ENCODE results near the gene HES5. TPM values are rescaled to one million over a fixed set of nuclear protein-coding genes. Genes with fewer than 3 reads are reported as not detected.

HES5 gene
- total RNA-seq, 2 donors from 2014 or later = 0.27 to 2.7 TPM

DNA sequence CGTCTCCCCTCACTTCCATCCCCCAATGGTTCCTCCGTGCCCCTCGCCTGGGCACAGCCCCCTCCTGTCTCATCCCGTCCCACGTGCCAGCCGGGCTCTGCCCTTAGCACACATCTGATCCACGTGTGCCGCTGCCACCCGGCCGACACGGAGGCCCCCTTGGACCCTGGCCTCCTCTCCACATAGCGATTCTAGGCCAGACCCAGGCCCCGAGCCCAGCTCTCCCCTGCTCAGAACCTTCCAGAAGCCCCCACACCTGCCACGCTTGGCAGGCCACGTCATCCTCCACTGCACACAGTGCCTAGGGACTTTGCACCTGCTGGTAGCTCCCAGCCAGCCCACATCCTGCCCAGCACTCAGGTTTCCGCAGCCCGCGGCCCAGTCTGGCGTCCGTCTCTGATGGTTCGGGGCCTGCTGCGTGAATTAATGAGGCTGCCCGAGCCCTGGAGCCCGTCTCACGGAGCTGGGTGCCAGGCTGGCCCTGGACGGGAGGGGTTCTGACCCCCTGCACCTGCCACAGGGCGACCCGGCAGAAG is 33.9 kb downstream of the HES5 start:
- Histone ChIP-seq H3K9me3 (no peaks in the 10 kb centered on the region), H3K4me3 (no peak overlapping the region), H3K27me3 (replicated peaks; ENCODE audit: insufficient read depth) (no peaks in the 10 kb centered on the region), H3K27ac (no peak overlapping the region), H3K36me3 (no peaks in the 10 kb centered on the region), H3K4me1 (ENCODE audit: control insufficient read depth in 1 of 2, low read depth in 2 of 2) (no peaks in the 10 kb centered on the region)
- ATAC-seq (ENCODE audit: insufficient number of reproducible peaks, low FRiP score, low read depth) = no peak
- DNase-seq (ENCODE audit: low spot score) = no peak
- TF ChIP-seq, protein P1, sequence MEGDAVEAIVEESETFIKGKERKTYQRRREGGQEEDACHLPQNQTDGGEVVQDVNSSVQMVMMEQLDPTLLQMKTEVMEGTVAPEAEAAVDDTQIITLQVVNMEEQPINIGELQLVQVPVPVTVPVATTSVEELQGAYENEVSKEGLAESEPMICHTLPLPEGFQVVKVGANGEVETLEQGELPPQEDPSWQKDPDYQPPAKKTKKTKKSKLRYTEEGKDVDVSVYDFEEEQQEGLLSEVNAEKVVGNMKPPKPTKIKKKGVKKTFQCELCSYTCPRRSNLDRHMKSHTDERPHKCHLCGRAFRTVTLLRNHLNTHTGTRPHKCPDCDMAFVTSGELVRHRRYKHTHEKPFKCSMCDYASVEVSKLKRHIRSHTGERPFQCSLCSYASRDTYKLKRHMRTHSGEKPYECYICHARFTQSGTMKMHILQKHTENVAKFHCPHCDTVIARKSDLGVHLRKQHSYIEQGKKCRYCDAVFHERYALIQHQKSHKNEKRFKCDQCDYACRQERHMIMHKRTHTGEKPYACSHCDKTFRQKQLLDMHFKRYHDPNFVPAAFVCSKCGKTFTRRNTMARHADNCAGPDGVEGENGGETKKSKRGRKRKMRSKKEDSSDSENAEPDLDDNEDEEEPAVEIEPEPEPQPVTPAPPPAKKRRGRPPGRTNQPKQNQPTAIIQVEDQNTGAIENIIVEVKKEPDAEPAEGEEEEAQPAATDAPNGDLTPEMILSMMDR (IDR thresholded peaks at IDR 0.05) = no peak

DNA sequence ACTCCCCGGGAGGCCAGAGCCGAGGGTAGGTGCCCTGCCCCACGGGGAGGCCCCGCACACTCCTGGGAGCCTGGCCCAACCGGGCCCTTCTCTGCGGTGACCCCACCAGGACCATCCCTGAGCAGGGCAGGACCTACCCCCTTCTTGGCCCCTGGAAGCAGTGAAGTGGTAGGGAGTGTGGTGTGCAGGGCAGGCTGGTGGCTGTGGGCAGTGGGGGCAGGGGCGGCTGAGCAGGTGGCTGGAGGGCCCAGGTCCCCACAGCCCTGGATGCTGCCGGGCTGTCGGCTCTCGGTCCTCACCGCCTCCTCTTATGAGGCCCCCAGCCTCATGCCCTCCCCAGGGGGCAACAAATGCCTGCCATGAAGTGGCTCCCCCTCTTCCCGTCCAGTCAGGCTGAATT is 34.5 kb downstream of the HES5 start:
- Histone ChIP-seq H3K27me3 (replicated peaks; ENCODE audit: insufficient read depth) (no peaks in the 10 kb centered on the region), H3K36me3 (no peaks in the 10 kb centered on the region), H3K9me3 (no peaks in the 10 kb centered on the region), H3K4me3 (no peak overlapping the region), H3K4me1 (ENCODE audit: control insufficient read depth in 1 of 2, low read depth in 2 of 2) (no peaks in the 10 kb centered on the region), H3K27ac (no peak overlapping the region)
- TF ChIP-seq, protein P1 (IDR thresholded peaks at IDR 0.05) = no peak
- ATAC-seq (ENCODE audit: insufficient number of reproducible peaks, low FRiP score, low read depth) = no peak
- no peak for DNase-seq (ENCODE audit: low spot score)

DNA sequence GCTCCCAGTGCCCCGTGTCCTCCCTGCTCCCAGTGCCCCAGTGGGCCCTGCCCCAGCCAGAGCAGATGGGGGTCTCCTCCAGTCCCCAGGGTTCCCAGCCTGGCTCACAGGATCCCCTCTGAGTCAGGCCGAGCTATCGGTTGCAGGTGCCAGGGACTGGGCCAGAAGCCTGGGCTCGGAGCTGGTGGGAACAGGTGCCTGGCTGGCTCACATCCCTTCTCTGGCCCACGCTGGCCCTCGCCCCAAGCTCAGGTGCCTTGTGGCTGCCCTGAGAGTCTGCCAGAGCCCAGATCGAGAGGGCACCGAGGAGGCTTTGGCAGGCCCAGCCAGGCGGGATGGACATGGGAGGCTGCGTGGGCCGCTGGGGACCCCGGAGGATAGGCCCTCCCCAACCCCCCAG is 35.0 kb downstream of the HES5 start:
- no peak overlapping the region for H3K4me3 ChIP-seq
- H3K4me1 ChIP-seq (ENCODE audit: control insufficient read depth in 1 of 2, low read depth in 2 of 2) = no peaks in the 10 kb centered on the region
- H3K36me3 ChIP-seq = no peaks in the 10 kb centered on the region
- ATAC-seq (ENCODE audit: insufficient number of reproducible peaks, low FRiP score, low read depth) (no peak), DNase-seq (ENCODE audit: low spot score) (no peak)
- no peak overlapping the region for H3K27ac ChIP-seq
- TF ChIP-seq, protein P1 (IDR thresholded peaks at IDR 0.05) = no peak
- H3K27me3 ChIP-seq (replicated peaks; ENCODE audit: insufficient read depth) = no peaks in the 10 kb centered on the region
- H3K9me3 ChIP-seq = no peaks in the 10 kb centered on the region

DNA sequence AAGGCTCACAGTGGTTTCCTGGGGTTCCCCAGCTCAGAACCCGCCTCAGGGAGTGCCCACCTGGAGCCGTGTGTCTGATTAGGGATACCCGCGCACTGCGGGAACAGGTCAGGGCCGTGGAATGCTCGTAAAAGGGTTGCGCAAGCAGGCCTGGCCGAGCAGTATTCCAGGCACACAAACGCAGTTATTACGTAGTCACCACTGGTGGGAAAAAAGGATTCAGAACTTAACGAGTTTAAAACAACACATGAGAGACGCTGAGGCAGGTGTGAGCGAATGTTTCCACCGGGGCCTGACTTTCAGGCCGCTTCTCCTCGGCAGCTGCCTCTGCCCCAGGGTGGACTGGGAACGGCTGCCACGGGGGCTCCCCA is 35.8 kb downstream of the HES5 start:
- TF ChIP-seq, protein P1 (IDR thresholded peaks at IDR 0.05) = no peak
- no peaks in the 10 kb centered on the region for H3K4me1 ChIP-seq (ENCODE audit: control insufficient read depth in 1 of 2, low read depth in 2 of 2)
- no peaks in the 10 kb centered on the region for H3K9me3 ChIP-seq
- DNase-seq (ENCODE audit: low spot score) (no peak), ATAC-seq (ENCODE audit: insufficient number of reproducible peaks, low FRiP score, low read depth) (no peak)
- H3K27ac ChIP-seq = no peak overlapping the region
- no peak overlapping the region for H3K4me3 ChIP-seq
- H3K27me3 ChIP-seq (replicated peaks; ENCODE audit: insufficient read depth) = no peaks in the 10 kb centered on the region
- no peaks in the 10 kb centered on the region for H3K36me3 ChIP-seq

DNA sequence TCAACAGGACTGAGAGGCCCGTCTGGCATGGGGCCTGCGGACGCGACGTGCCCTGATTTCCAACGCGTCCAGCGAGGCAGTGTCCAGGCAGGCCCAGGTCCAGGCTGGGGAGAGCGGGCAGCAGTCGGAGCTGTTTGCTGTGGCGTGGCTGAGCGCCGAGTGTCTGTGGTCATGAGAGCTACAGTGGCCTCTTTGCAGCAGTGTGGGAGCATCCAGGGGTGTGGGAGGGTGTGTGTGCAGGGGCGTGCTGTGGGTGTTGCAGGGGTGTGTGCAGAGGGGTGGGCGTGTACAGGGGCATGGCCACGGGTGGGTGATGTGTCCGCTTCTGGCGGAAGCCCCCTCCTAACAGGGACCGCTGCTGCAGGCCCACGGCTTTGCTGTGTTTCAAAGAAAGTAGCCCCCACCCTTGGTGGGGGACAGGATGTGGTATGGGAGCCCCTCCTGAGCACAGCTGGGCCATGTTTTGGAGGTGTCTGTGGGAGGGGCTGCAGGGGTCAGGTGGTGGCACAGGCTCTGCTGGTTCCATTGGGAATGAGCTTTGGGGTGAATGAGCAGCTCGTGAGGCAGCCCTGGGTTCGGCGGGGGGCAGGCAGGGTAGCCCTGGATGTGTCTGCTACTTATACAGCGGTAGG is 36.3 kb downstream of the HES5 start:
- no peaks in the 10 kb centered on the region for H3K4me1 ChIP-seq (ENCODE audit: control insufficient read depth in 1 of 2, low read depth in 2 of 2)
- TF ChIP-seq, protein P1 (IDR thresholded peaks at IDR 0.05) = no peak
- H3K27ac ChIP-seq = no peak overlapping the region
- H3K9me3 ChIP-seq = peaks cover 2% of the 10 kb centered on the region
- H3K36me3 ChIP-seq = no peaks in the 10 kb centered on the region
- H3K27me3 ChIP-seq (replicated peaks; ENCODE audit: insufficient read depth) = no peaks in the 10 kb centered on the region
- no peak for ATAC-seq (ENCODE audit: insufficient number of reproducible peaks, low FRiP score, low read depth)
- DNase-seq (ENCODE audit: low spot score) = no peak
- H3K4me3 ChIP-seq = no peak overlapping the region

Data from thoracic aorta (tissue), 2 donors.